NCI-H2196 treated with DMSO at 0.1 percent for 48 hours (cell line): ENCODE measurements around the gene INKA1.
"Not testable (repeated sequence)": the region's sequence is repeated elsewhere in the genome, so short reads cannot be mapped to it uniquely, and the experiment has no call there.

ENCODE experiments used
- DNase-seq: peaks from one replicate; lab custom pipeline; 2025; ENCODE audit not compliant: unreplicated experiment; lab: John Stamatoyannopoulos, UW

The INKA1 gene

DNA sequence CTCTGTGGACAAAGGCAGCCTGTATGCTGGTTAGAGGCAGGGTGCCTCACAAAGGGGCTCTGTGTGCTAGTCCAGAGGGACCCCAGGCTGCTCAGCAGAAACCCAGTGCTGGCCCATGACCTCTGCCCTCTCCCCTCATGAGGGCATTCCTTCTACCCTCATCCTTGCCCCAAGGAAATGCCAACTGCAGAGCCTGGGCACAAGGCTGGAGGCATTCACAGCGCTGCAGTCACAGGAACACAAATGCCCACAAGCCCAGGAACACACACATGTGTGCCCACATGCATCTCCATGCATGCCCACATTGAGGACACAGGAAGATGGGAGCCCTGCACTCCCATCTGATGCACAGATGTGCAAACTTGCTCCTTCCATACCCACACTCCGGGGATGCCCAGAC, 3.8 kb downstream of the INKA1 start:
- no peak for DNase-seq

- DNase-seq: no peak
These were observed 4.5 kb downstream of the INKA1 start for GRCh38 chr3:49807431-49808114.

GRCh38 chr3:49812916-49813496, 9.9 kb downstream of the INKA1 start:
- DNase-seq: no peak

GRCh38 chr3:49813497-49814174, 10.6 kb downstream of the INKA1 start, which contains the start of gene UBA7:
TSS of gene UBA7 (minus strand) at chr3:49813953. CDS start at chr3:49813787, 166 bp downstream.
- DNase-seq: peak; percentile 34

GRCh38 chr3:49823131-49823530, 20.1 kb downstream of the INKA1 start:
- not testable (repeated sequence) for DNase-seq

- no peak for DNase-seq
These were observed 23.0 kb downstream of the INKA1 start for GRCh38 chr3:49826016-49826415.

GRCh38 chr3:49831341-49831740, 28.3 kb downstream of the INKA1 start:
- DNase-seq: no peak

- DNase-seq: peak; percentile 24
These were observed 36.2 kb downstream of the INKA1 start for GRCh38 chr3:49839193-49839809.

- DNase-seq: no peak
These were observed 37.3 kb downstream of the INKA1 start for GRCh38 chr3:49840388-49840787.

DNA sequence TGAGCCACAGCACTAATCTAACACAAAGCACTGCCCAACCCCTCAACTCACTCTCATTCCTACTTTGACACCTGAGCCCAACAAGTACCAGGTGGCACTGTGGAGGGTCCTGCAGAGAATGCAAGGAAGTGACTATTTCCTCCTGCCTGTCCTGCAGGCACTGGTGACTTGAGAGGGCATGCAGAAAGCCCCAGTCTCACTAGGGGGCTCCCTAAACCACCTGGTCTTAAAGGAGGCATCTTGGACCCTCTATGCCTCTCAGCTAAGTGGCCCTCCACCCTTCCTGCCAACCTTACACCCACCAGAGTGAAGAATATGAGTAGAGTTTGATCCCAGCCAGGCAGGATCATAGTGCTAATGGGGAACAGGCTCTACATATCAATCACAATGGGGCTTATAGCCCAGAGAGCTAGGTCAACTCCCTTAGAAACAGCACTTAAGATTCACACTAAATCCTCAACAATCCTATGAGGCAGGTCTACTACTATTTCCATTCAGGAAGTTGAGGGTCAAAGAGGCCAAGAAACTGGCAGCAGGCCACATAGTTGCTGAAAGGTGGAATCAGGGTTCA, 38.1 kb downstream of the INKA1 start:
- no peak for DNase-seq

DNA sequence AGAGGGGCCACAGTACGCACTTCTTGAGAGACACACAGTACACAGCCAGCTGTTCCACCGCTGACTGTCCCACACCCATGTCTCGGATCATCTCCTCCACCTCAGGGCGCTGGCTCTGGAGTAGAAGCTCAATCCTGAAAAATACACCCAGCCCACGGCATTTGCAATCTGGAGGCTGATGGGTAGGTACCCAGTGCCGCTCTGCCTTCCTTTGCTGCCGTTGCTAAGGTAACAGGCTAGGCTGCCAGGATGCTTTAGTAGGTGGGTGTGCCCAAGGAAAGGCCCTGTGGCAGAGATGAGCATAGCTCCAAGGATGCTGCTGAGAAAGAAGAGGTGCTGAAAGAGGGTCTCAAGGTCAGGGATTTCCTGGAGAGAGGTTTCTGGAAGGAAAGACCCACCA, 38.7 kb downstream of the INKA1 start:
- no peak for DNase-seq

DNA sequence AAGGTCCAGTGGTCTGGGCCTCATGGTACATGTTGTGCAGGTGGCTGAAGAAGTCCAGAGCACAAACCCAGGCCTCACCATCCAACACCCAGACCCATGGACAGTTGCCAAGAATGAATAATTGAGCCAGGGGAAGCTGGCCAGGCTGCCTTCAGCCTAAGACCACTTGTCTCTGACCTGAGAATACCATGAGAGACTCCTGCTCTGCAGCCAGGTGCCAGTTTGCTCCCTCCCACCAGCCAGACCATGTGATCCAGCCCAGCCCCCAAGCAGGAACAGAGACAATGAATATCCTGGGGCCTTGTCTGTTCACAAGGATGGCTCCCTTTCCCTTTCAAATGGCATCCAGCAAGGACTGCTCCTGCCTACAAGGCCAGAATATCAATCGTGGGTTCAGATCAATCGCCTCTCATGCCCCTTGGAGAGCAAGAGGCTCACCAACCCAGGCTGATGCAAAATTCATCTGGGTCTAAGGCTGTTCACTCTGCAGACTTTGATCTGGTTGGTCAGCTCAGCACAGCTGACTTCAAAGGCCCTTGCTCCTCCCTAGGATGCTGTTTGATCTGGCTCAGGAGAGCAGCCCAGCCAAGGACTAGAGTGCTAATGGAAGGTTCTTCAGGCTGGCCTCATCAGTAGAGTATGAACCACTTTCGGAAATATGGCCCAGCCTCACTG, 39.9 kb downstream of the INKA1 start:
- no peak for DNase-seq

DNA sequence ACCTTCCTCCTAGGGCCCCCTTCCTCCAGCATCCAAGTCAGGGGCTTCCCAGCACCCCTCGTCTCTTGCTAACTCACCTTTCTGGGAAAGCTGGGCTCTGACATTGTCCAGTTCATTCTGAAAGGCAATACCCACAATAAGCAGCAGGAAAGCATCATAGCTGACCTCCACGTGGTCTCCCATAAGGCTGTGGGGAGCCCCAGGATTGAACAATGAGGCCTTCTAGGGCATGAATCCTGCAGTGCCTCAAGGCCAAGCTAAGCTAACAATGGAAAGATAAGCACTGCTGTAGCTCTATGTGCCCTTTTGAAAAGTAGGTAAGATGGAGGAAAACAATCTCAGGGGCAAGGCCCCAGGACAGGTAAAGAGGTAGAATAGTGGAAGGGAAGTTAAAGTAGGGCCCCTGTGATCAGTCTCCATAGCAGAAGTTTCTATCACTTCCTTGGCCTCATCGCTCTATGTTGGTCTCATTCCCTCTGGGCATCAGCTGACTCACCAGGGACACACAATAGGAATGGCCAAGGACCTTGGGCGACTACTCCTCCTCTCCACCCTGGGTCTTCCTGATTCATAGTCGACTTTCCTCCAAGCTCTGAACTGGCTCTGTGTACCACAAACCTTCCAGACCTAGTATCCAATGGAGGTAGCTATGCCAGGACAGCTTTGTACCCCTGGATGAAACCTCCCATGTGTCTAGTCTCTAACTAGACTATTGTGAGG, 41.6 kb downstream of the INKA1 start:
- DNase-seq: no peak

DNA sequence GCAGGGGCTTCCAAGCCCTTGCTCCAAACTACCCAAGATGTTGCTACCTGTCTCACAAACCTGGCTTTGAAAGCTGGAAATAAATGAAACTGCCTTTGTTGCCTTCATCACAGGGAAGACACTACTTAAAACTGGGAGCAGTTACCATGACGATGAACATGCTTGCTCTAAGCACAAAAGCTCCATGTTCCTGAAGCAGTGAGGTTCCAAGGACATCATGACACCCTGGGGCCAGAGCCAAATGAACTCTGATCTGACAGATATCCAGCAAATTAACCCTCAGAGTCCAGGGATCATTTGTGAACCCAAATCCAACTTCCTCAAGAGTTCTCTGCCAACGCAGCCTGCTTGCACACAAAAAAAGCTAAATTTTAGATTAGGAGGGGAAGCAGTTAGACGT, 42.6 kb downstream of the INKA1 start:
- no peak for DNase-seq
